ENCODE measurements around the gene PUS10. TPM values are rescaled to one million over a fixed set of nuclear protein-coding genes. Genes with fewer than 3 reads are reported as not detected.

PUS10 gene
- total RNA-seq (2014; rRNA removed; shearing (Covaris generic)), result 3.3 and 5.6 TPM in 2 replicates
- total RNA-seq (2022), result 7.5 and 8.6 TPM in 2 replicates
- Bru-seq, nascent RNA, result percentile 54 among the genes with signal in this experiment
- percentile 56 among the genes with signal in this experiment for BruChase-seq, experiment 1, labeled RNA remaining after a 6-hour chase
- BruChase-seq, experiment 2, labeled RNA remaining after a 2-hour chase, result percentile 62 among the genes with signal in this experiment
- long read RNA-seq, partial matches to known transcripts, result 2 of 11 reads
- long read RNA-seq, other reads (novel, unspliced or antisense), result 5 of 11 reads

GRCh38 chr2:61017556-61018317, at the start of gene PUS10, which contains the start of gene PEX13:
PUS10 (minus strand) TSS chr2:61018255; CDS start chr2:61011890, 6,365 bp downstream.
PEX13 (plus strand) TSS chr2:61017720; CDS start chr2:61017760, 40 bp downstream.
- Histone ChIP-seq H3K4me2 (ENCODE audit: low read length) (peak within 1 kb of the TSS; percentile 95), H2AFZ (ENCODE audit: low read length) (peak within 1 kb of the TSS; percentile 71), H3K9me2 (ENCODE audit: insufficient read depth, low read length) (no peaks in the 10 kb centered on the region), H4K20me1 (ENCODE audit: insufficient read depth, low read length) (peaks cover 6% of the 10 kb centered on the region; the same call in 1 of the 2 replicates), H3K27ac (ENCODE audit: low read depth, low read length, poor library complexity, severe bottlenecking) (peak within 1 kb of the TSS; percentile 87), H3K36me3 (ENCODE audit: insufficient read depth, low read length) (peaks cover 29% of the 10 kb centered on the region), H3K9me3 (ENCODE audit: low read length) (peaks cover 6% of the 10 kb centered on the region), H3K79me2 (ENCODE audit: insufficient read depth, low read depth, low read length) (peaks cover 56% of the 10 kb centered on the region), H3K4me3 (ENCODE audit: low read depth, low read length, poor library complexity, severe bottlenecking) (peak within 1 kb of the TSS; percentile 89), H3K4me1 (ENCODE audit: insufficient read depth, low read length, poor library complexity, severe bottlenecking) (peaks cover 22% of the 10 kb centered on the region)
- ChIA-PET POLR2A (interaction anchor here (0.5 to 1.4 kb wide), 5 partner anchors 15 to 308 kb away, joined by 3 read pairs; partner anchors contain the start of gene PAPOLG), CTCF (ENCODE audit: unreplicated experiment) (no interaction called here)
- BruUV-seq (replicated peaks), result no TSS peak
- intact Hi-C loops (cut with micrococcal nuclease; ENCODE audit: unreplicated experiment), result loop anchor here (1.0 to 5.0 kb wide), 4 partner anchors 49 to 520 kb away; partner anchors contain the start of gene XPO1
- DNase-seq (ENCODE audit: low spot score), result peak; percentile 77
- TF ChIP-seq CTCF (conservative IDR thresholded peaks at IDR 0.05; ENCODE audit: low read length), result no peak
- TF ChIP-seq EZH2phosphoT487 (IDR thresholded peaks at IDR 0.05; ENCODE audit: borderline replicate concordance, low read depth, low read length), result no peak

- H3K4me3 ChIP-seq (ENCODE audit: low read depth, low read length, poor library complexity, severe bottlenecking), result peak within 1 kb of the TSS; percentile 80
- ChIA-PET POLR2A (interaction anchor here (0.7 to 1.3 kb wide), 4 partner anchors 10 to 469 kb away, joined by 3 to 9 read pairs (median 4); no protein-coding TSS in a partner anchor), CTCF (ENCODE audit: unreplicated experiment) (no interaction called here)
- peak within 1 kb of the TSS; percentile 88 for H3K4me2 ChIP-seq (ENCODE audit: low read length)
- H3K36me3 ChIP-seq (ENCODE audit: insufficient read depth, low read length), result peaks cover 3% of the 10 kb centered on the region; the same call in 1 of the 2 replicates
- H3K9me3 ChIP-seq (ENCODE audit: low read length), result no peaks in the 10 kb centered on the region
- H3K9me2 ChIP-seq (ENCODE audit: insufficient read depth, low read length), result no peaks in the 10 kb centered on the region
- intact Hi-C loops (cut with micrococcal nuclease; ENCODE audit: unreplicated experiment), result loop anchor here (1.0 kb wide), 1 partner anchor 49 kb away; the partner anchor contains the start of gene PEX13
- peaks cover 8% of the 10 kb centered on the region; the same call in 1 of the 2 replicates for H3K79me2 ChIP-seq (ENCODE audit: insufficient read depth, low read depth, low read length)
- TF ChIP-seq EZH2phosphoT487 (IDR thresholded peaks at IDR 0.05; ENCODE audit: borderline replicate concordance, low read depth, low read length), result no peak
- TF ChIP-seq CTCF (conservative IDR thresholded peaks at IDR 0.05; ENCODE audit: low read length), result no peak
- DNase-seq (ENCODE audit: low spot score), result peak; percentile 91
- peaks cover 13% of the 10 kb centered on the region for H3K4me1 ChIP-seq (ENCODE audit: insufficient read depth, low read length, poor library complexity, severe bottlenecking)
- BruUV-seq (replicated peaks), result no TSS peak
- peak within 1 kb of the TSS; percentile 31 for H3K27ac ChIP-seq (ENCODE audit: low read depth, low read length, poor library complexity, severe bottlenecking)
- H4K20me1 ChIP-seq (ENCODE audit: insufficient read depth, low read length), result no peaks in the 10 kb centered on the region
- peak within 1 kb of the TSS; percentile 82 for H2AFZ ChIP-seq (ENCODE audit: low read length)
Observed at GRCh38 chr2:61065714-61066709, 48.0 kb upstream of the PUS10 start, which contains the start of gene SANBR. SANBR (plus strand) TSS chr2:61065871; CDS start chr2:61070351, 4,480 bp downstream.
